SK-N-SH treated with all-trans-retinoic acid at 6 μM for 48 hours (cell line): Measurements from ENCODE around the gene HOXD3.
A peak's percentile ranks its signal among the peaks of the same experiment; 100 is the strongest.

Experiments
- ARNTL ChIP-seq: fragments of 450-650 bp; formaldehyde crosslinking; IDR thresholded peaks from 2 replicates; pipeline ENCODE4 v1.5.0; 2020; ENCODE audit warnings: low read depth, mild to moderate bottlenecking, moderate library complexity, borderline replicate concordance
- ESRRG ChIP-seq: fragments of 250-450 bp; sonication (Bioruptor Pico); IDR thresholded peaks from 2 replicates; pipeline ENCODE4 v1.6.1; 2021; ENCODE audit warnings: mild to moderate bottlenecking
- GLIS3 ChIP-seq: fragments of 250-450 bp; sonication (Bioruptor Pico); IDR thresholded peaks from 2 replicates; pipeline ENCODE4 v1.5.0; 2020; ENCODE audit warnings: mild to moderate bottlenecking, moderate library complexity
- PATZ1 ChIP-seq: fragments of 250-450 bp; sonication (Bioruptor Pico); IDR thresholded peaks from 2 replicates; pipeline ENCODE4 v1.8.0; 2020; ENCODE audit warnings: mild to moderate bottlenecking, moderate library complexity, borderline replicate concordance
- PPARA ChIP-seq: fragments of 250-450 bp; sonication (Bioruptor Pico); IDR thresholded peaks from 2 replicates; pipeline ENCODE4 v1.5.0; 2020; ENCODE audit warnings: mild to moderate bottlenecking, borderline replicate concordance
- SNAI2 ChIP-seq: fragments of 250-450 bp; sonication (Bioruptor Pico); IDR thresholded peaks from 2 replicates; pipeline ENCODE4 v1.5.0; 2020; ENCODE audit warnings: mild to moderate bottlenecking, moderate library complexity
- TCF4 ChIP-seq: fragments of 250-450 bp; sonication (Bioruptor Pico); IDR thresholded peaks from 2 replicates; pipeline ENCODE4 v1.8.0; 2021; ENCODE audit warnings: mild to moderate bottlenecking, moderate library complexity, borderline replicate concordance
- ZFP3 ChIP-seq: fragments of 250-450 bp; sonication (Bioruptor Pico); IDR thresholded peaks from 2 replicates; pipeline ENCODE4 v1.5.0; 2020; ENCODE audit warnings: mild to moderate bottlenecking, moderate library complexity
- ZNF565 ChIP-seq: fragments of 450-650 bp; formaldehyde crosslinking; conservative IDR thresholded peaks from 2 replicates; pipeline ENCODE4 v1.5.0; 2020; ENCODE audit warnings: low read depth, mild to moderate bottlenecking, moderate library complexity
- ZNF70 ChIP-seq: fragments of 450-650 bp; formaldehyde crosslinking; IDR thresholded peaks from 2 replicates; pipeline ENCODE4 v1.5.0; 2020; ENCODE audit warnings: mild to moderate bottlenecking, moderate library complexity

DNA sequence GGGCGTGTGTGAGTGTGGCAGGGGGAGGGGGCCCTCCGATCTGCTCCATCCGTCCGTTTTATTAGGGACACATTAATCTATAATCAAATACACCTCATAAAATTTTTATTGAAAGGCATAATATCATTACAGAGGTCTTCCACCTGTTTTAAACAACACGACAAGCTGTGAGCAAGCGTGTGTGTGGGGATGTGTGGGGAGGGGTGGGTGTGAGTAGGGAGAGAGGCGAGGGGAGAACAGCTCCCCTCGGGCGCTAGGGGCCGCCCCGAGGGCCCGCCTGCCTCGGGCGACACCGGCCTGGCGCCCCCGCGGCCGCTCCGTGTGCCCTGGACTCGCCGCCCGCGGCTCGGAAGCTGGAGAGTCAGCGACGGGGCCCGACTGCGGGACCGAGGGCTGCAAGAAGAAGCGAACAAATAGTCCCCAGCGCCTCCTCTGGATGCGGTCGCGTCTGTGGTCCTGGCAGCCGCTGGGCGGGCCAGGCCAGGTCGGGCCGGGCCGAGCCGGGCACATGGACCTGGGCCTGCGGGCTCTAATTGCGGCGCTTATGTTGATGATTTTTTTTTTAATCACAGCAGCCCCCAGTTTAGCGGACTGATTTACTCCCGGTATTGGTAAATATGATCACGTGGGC lies 34.9 kb upstream of the HOXD3 start:
- TF ChIP-seq PPARA (CRISPR knock-in tag) (no peak), ZFP3 (CRISPR knock-in tag) (no peak), PATZ1 (CRISPR knock-in tag) (peak; percentile 85; the same call in 1 of the 2 replicates), ARNTL (no peak), SNAI2 (no peak), GLIS3 (CRISPR knock-in tag) (no peak), ZNF70 (CRISPR knock-in tag) (no peak), ESRRG (CRISPR knock-in tag) (no peak), TCF4 (CRISPR knock-in tag) (no peak; the same call in 1 of the 2 replicates), ZNF565 (no peak)
